ENCODE measurements around the gene RNF150.

DNA sequence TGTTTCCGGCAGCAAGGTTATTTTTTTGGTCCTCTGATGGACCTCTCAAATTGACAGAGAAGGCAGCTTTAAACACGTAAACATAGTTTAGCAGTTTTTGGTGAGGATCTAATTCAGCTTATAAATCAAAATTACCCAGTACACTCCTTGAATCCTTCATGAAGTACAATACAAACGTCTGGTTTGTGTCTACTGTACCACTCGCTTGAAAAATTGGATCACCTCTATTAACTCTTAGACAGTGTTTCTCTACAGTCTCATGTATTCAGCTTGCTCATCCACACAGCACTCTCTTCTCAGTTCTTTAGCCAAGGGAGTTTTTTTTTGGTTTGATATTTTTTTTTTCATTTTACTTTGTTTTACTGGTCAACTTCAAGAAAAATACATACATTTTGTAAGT lies 113.5 kb downstream of the RNF150 start:
- TF ChIP-seq, protein P1, sequence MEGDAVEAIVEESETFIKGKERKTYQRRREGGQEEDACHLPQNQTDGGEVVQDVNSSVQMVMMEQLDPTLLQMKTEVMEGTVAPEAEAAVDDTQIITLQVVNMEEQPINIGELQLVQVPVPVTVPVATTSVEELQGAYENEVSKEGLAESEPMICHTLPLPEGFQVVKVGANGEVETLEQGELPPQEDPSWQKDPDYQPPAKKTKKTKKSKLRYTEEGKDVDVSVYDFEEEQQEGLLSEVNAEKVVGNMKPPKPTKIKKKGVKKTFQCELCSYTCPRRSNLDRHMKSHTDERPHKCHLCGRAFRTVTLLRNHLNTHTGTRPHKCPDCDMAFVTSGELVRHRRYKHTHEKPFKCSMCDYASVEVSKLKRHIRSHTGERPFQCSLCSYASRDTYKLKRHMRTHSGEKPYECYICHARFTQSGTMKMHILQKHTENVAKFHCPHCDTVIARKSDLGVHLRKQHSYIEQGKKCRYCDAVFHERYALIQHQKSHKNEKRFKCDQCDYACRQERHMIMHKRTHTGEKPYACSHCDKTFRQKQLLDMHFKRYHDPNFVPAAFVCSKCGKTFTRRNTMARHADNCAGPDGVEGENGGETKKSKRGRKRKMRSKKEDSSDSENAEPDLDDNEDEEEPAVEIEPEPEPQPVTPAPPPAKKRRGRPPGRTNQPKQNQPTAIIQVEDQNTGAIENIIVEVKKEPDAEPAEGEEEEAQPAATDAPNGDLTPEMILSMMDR (conservative IDR thresholded peaks at IDR 0.05; ENCODE audit: low read length) = no peak
- no peak for TF ChIP-seq EZH2phosphoT487 (IDR thresholded peaks at IDR 0.05; ENCODE audit: borderline replicate concordance)
